ENCODE results near the gene HOMER3.

- TF ChIP-seq CTCF (IDR thresholded peaks at IDR 0.05; ENCODE audit: poor library complexity, severe bottlenecking), result peak; percentile 19
- TF ChIP-seq REST (IDR thresholded peaks at IDR 0.05; ENCODE audit: borderline replicate concordance), result no peak
- TF ChIP-seq EZH2 (IDR thresholded peaks at IDR 0.05; ENCODE audit: borderline replicate concordance, insufficient read depth, low read length, poor library complexity, severe bottlenecking), result no peak
- no peak for TF ChIP-seq POLR2AphosphoS5 (IDR thresholded peaks at IDR 0.05)
Measured at GRCh38 chr19:18896421-18896841, 44.6 kb downstream of the HOMER3 start.
